Vagina (tissue), 2 donors: ENCODE data around the gene BRD3.

Experiments used
- POLR2A ChIP-seq, 2 donors: fragments of 450-650 bp; IDR thresholded peaks; one replicate each; pipeline ENCODE4 v1.6.1; 2017; ENCODE audit warnings: antibody characterized with exemption in 2 of 2, mild to moderate bottlenecking in 2 of 2, moderate library complexity in 2 of 2
- POLR2AphosphoS5 ChIP-seq, 2 donors: sonication (generic); formaldehyde crosslinking; IDR thresholded peaks; one replicate each; pipeline ENCODE4 v1.9.0; 2017; ENCODE audit warnings: antibody characterized with exemption in 2 of 2, mild to moderate bottlenecking in 2 of 2, low read depth in 1 of 2; ENCODE audit not compliant: insufficient read depth in 1 of 2
- TF ChIP-seq, protein P1 (sequence below), 3 experiments: fragments of 450-650 bp in 2 of 3; fragments of 200-600 bp in 1 of 3; sonication (generic) in 1 of 3; IDR thresholded peaks; one replicate each; pipeline ENCODE4 v1.5.1; 2017 to 2019; ENCODE audit warnings: antibody characterized with exemption in 3 of 3, mild to moderate bottlenecking in 2 of 3, moderate library complexity in 2 of 3

DNA sequence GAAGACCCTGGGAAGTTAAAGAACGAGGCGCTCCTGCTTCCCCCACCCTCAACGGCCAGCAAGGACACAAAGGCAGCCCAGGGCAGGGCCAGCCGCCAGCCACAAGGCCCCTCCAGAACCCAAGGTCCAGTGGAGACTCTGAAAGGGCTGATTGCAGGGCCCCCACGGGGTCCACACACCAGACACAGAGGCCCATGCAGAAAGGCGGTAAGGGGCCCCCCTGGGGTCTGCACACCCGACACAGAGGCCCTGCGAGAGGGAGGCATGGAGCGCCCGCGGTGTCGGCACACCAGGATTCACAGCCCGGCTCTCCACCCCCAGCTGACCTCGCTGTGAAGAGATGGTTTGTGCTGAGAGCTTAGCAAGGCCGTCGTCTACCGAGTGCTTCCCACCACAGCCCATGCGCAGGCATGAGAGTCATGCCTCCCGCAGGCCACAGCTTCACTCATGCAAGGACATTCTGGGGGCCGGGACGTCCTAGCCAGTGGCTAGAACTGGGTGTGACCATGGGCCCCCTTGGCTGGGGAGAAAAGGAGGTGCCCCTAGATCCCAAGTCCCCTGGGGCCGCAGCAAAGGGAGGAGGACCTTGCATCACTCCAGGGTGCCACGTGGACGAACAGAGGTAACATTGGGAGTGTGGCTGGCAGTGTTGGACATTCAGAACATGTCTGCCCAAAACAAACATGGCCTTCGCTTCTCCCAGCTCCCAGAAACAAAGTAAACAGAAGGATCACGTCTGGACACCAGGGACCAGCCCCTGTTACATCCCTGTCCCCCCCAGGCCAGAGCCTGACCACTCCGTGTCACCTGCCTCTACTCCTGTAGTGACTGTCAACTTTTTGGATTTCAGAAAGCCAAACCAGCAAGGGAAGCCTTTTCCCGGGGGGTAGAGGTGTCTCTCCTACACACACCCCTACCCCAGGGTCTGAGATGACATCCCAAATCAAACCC lies 9.8 kb downstream of the BRD3 start:
- no peak for TF ChIP-seq POLR2AphosphoS5 (IDR thresholded peaks at IDR 0.05; ENCODE audit: insufficient read depth in 1 of 2, low read depth in 1 of 2)
- TF ChIP-seq POLR2A (IDR thresholded peaks at IDR 0.05), result no peak
- TF ChIP-seq, protein P1, sequence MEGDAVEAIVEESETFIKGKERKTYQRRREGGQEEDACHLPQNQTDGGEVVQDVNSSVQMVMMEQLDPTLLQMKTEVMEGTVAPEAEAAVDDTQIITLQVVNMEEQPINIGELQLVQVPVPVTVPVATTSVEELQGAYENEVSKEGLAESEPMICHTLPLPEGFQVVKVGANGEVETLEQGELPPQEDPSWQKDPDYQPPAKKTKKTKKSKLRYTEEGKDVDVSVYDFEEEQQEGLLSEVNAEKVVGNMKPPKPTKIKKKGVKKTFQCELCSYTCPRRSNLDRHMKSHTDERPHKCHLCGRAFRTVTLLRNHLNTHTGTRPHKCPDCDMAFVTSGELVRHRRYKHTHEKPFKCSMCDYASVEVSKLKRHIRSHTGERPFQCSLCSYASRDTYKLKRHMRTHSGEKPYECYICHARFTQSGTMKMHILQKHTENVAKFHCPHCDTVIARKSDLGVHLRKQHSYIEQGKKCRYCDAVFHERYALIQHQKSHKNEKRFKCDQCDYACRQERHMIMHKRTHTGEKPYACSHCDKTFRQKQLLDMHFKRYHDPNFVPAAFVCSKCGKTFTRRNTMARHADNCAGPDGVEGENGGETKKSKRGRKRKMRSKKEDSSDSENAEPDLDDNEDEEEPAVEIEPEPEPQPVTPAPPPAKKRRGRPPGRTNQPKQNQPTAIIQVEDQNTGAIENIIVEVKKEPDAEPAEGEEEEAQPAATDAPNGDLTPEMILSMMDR (IDR thresholded peaks at IDR 0.05), result no peak
